Neural cell (in vitro differentiated cells): ENCODE data around the gene PHF21B. TPM values are rescaled to one million over a fixed set of nuclear protein-coding genes. Genes with fewer than 3 reads are reported as not detected.

Source experiments
- H2AFZ ChIP-seq: fragments of 200-600, 300-800 bp; sonication (generic), shearing (Covaris generic); 2 replicates; pipeline ENCODE4 v1.6.0; 2014; ENCODE audit warnings: low read depth, mild to moderate bottlenecking, antibody characterized with exemption, low read length, moderate library complexity
- H3F3A ChIP-seq: fragments of 200-600 bp; shearing (Covaris generic); 2 replicates; pipeline ENCODE4 v1.6.1; 2016; ENCODE audit warnings: mild to moderate bottlenecking, moderate library complexity, mixed read lengths, antibody characterized with exemption, low read length; ENCODE audit not compliant: insufficient read depth, poor library complexity, severe bottlenecking
- H3K27ac ChIP-seq: fragments of 200-600, 300-800 bp; sonication (generic), shearing (Covaris generic); 2 replicates; pipeline ENCODE4 v1.5.1; 2014; ENCODE audit warnings: mild to moderate bottlenecking, low read length, moderate library complexity
- H3K27me3 ChIP-seq: fragments of 300-800, 200-600 bp; sonication (generic), shearing (Covaris generic); 2 replicates; pipeline ENCODE4 v1.6.0; 2014; ENCODE audit warnings: mild to moderate bottlenecking, low read depth, low read length, moderate library complexity; ENCODE audit not compliant: insufficient read depth
- H3K36me3 ChIP-seq: fragments of 300-800, 200-600 bp; sonication (generic), shearing (Covaris generic); 2 replicates; pipeline ENCODE4 v1.5.1; 2014; ENCODE audit warnings: mild to moderate bottlenecking, antibody characterized with exemption, low read length, moderate library complexity; ENCODE audit not compliant: insufficient read depth
- H3K4me2 ChIP-seq: fragments of 300-800, 200-600 bp; sonication (generic), shearing (Covaris generic); 2 replicates; pipeline ENCODE4 v1.6.0; 2014; ENCODE audit warnings: mild to moderate bottlenecking, low read length
- H3K4me3 ChIP-seq: fragments of 300-800, 200-600 bp; sonication (generic), shearing (Covaris generic); 2 replicates; pipeline ENCODE4 v1.5.1; 2014; ENCODE audit warnings: mild to moderate bottlenecking, low read length, moderate library complexity
- H3K79me2 ChIP-seq: fragments of 200-600 bp; shearing (Covaris generic); replicated peaks from 2 replicates; pipeline ENCODE4 v1.6.0; 2014; ENCODE audit warnings: mild to moderate bottlenecking, low read length, moderate library complexity; ENCODE audit not compliant: insufficient read depth
- H3K9ac ChIP-seq: fragments of 300-800, 200-600 bp; sonication (generic), shearing (Covaris generic); 2 replicates; pipeline ENCODE4 v1.6.1; 2016; ENCODE audit warnings: mild to moderate bottlenecking, low read length, mixed read lengths
- H3K9me2 ChIP-seq: fragments of 200-600 bp; shearing (Covaris generic); 2 replicates; pipeline ENCODE4 v1.6.1; 2016; ENCODE audit warnings: mild to moderate bottlenecking, low read length, mixed read lengths; ENCODE audit not compliant: insufficient read depth
- H3K9me3 ChIP-seq: fragments of 200-600, 300-800 bp; sonication (generic), shearing (Covaris generic); 2 replicates; pipeline ENCODE4 v1.6.1; 2016; ENCODE audit warnings: mild to moderate bottlenecking, mixed run types, low read length, moderate library complexity, mixed read lengths
- H4K20me1 ChIP-seq: fragments of 200-600 bp; shearing (Covaris generic); 2 replicates; pipeline ENCODE4 v1.6.1; 2016; ENCODE audit warnings: mild to moderate bottlenecking, mixed run types; ENCODE audit not compliant: insufficient read depth
- CTCF ChIP-seq: fragments of 450-650 bp; IDR thresholded peaks from 2 replicates; pipeline ENCODE4 v1.5.1; 2014; ENCODE audit warnings: antibody characterized with exemption, mild to moderate bottlenecking, moderate library complexity; ENCODE audit not compliant: poor library complexity, severe bottlenecking
- EP300 ChIP-seq: fragments of 450-650 bp; conservative IDR thresholded peaks from 2 replicates; pipeline ENCODE4 v1.6.1; 2014; ENCODE audit warnings: antibody characterized with exemption, mild to moderate bottlenecking, moderate library complexity; ENCODE audit not compliant: poor library complexity, severe bottlenecking
- EZH2 ChIP-seq: fragments of 200-600, 300-800 bp; shearing (Covaris generic), sonication (generic); IDR thresholded peaks from 2 replicates; pipeline ENCODE4 v1.6.1; 2014; ENCODE audit warnings: antibody characterized with exemption, low read length, borderline replicate concordance, mild to moderate bottlenecking; ENCODE audit not compliant: insufficient read depth, poor library complexity, severe bottlenecking
- MXI1 ChIP-seq: fragments of 450-650 bp; conservative IDR thresholded peaks from 2 replicates; pipeline ENCODE4 v1.6.1; 2014; ENCODE audit warnings: antibody characterized with exemption, mild to moderate bottlenecking; ENCODE audit not compliant: poor library complexity, severe bottlenecking
- POLR2AphosphoS5 ChIP-seq: IDR thresholded peaks from 2 replicates; pipeline ENCODE4 v1.6.1; 2012
- RAD21 ChIP-seq: fragments of 450-650 bp; conservative IDR thresholded peaks from 2 replicates; pipeline ENCODE4 v1.6.1; 2014; ENCODE audit warnings: antibody characterized with exemption, mild to moderate bottlenecking, moderate library complexity
- REST ChIP-seq: IDR thresholded peaks from 2 replicates; pipeline ENCODE4 v1.6.1; 2012; ENCODE audit warnings: borderline replicate concordance
- SMC3 ChIP-seq: fragments of 450-650 bp; conservative IDR thresholded peaks from 2 replicates; pipeline ENCODE4 v1.6.1; 2014; ENCODE audit warnings: antibody characterized with exemption, mild to moderate bottlenecking, moderate library complexity; ENCODE audit not compliant: poor library complexity
- TAF1 ChIP-seq: IDR thresholded peaks from 2 replicates; pipeline ENCODE4 v1.6.1; 2012; ENCODE audit warnings: low read depth
- polyA plus RNA-seq: library from polyadenylated mRNA; depleted of rRNA; stranded (reverse); fragments of >200 nt; gene quantifications from 2 replicates; pipeline ENCODE4 v1.2.3, GENCODE V29; 2014

The PHF21B gene
- polyA plus RNA-seq, 1 donor from 2014 or later, result 49.5 TPM

- H3K36me3 ChIP-seq, result no peaks in the 10 kb centered on the region
- H4K20me1 ChIP-seq, result no peaks in the 10 kb centered on the region
These were observed 21.1 kb downstream of the PHF21B start for GRCh38 chr22:44988671-44989070.

GRCh38 chr22:44986926-44987325 is 22.9 kb downstream of the PHF21B start:
- no peaks in the 10 kb centered on the region for H3K9me3 ChIP-seq
- H3K27ac ChIP-seq, result no peak overlapping the region
- no peaks in the 10 kb centered on the region for H4K20me1 ChIP-seq
- H2AFZ ChIP-seq, result no peak overlapping the region
- H3K9me2 ChIP-seq, result no peaks in the 10 kb centered on the region
- no peak overlapping the region for H3K9ac ChIP-seq
- no peaks in the 10 kb centered on the region for H3F3A ChIP-seq
- H3K27me3 ChIP-seq, result no peaks in the 10 kb centered on the region
- no peaks in the 10 kb centered on the region for H3K36me3 ChIP-seq
- H3K79me2 ChIP-seq, result peaks cover 88% of the 10 kb centered on the region
- no peak overlapping the region for H3K4me3 ChIP-seq
- H3K4me2 ChIP-seq, result no peak overlapping the region
- no peak for TF ChIP-seq CTCF
- TF ChIP-seq EZH2, result no peak
- no peak for TF ChIP-seq TAF1
- no peak for TF ChIP-seq EP300
- TF ChIP-seq REST, result no peak
- no peak for TF ChIP-seq SMC3
- no peak for TF ChIP-seq POLR2AphosphoS5

More at GRCh38 chr22:44988671-44989070, 21.1 kb downstream of the PHF21B start:
- no peaks in the 10 kb centered on the region for H3K9me2 ChIP-seq
- H3F3A ChIP-seq, result no peaks in the 10 kb centered on the region
- no peak overlapping the region for H3K27ac ChIP-seq
- H3K4me3 ChIP-seq, result no peak overlapping the region
- no peaks in the 10 kb centered on the region for H3K27me3 ChIP-seq
- no peaks in the 10 kb centered on the region for H3K9me3 ChIP-seq
- no peak overlapping the region for H2AFZ ChIP-seq
- H3K79me2 ChIP-seq, result peaks cover 95% of the 10 kb centered on the region
- H3K9ac ChIP-seq, result no peak overlapping the region
- no peak overlapping the region for H3K4me2 ChIP-seq
- no peak for TF ChIP-seq REST
- no peak for TF ChIP-seq CTCF
- no peak for TF ChIP-seq RAD21
- TF ChIP-seq EP300, result no peak
- TF ChIP-seq SMC3, result no peak
- no peak for TF ChIP-seq MXI1
- no peak for TF ChIP-seq POLR2AphosphoS5
- TF ChIP-seq EZH2, result no peak
- TF ChIP-seq TAF1, result no peak
